Esophagus muscularis mucosa (tissue), 4 donors: ENCODE measurements around the gene SPSB3.

ENCODE experiments used
- EP300 ChIP-seq: sonication (generic); formaldehyde crosslinking; IDR thresholded peaks from one replicate; pipeline ENCODE4 v1.6.1; 2017; ENCODE audit warnings: antibody characterized with exemption
- POLR2A ChIP-seq: fragments of 450-650 bp; IDR thresholded peaks from one replicate; pipeline ENCODE4 v1.6.1; 2017; ENCODE audit warnings: antibody characterized with exemption, moderate library complexity, mild to moderate bottlenecking, low read depth
- POLR2AphosphoS5 ChIP-seq, 2 donors: sonication (generic); formaldehyde crosslinking; IDR thresholded peaks; one replicate each; pipeline ENCODE4 v1.6.1; 2017; ENCODE audit warnings: antibody characterized with exemption in 2 of 2
- TF ChIP-seq, protein P1 (sequence below), 3 experiments: fragments of 200-600 bp in 2 of 3; fragments of 450-650 bp in 1 of 3; sonication (generic) in 2 of 3; IDR thresholded peaks; one replicate each; pipeline ENCODE4 v1.5.1; 2017 to 2019; ENCODE audit warnings: antibody characterized with exemption in 3 of 3, mild to moderate bottlenecking in 2 of 3, moderate library complexity in 1 of 3

DNA sequence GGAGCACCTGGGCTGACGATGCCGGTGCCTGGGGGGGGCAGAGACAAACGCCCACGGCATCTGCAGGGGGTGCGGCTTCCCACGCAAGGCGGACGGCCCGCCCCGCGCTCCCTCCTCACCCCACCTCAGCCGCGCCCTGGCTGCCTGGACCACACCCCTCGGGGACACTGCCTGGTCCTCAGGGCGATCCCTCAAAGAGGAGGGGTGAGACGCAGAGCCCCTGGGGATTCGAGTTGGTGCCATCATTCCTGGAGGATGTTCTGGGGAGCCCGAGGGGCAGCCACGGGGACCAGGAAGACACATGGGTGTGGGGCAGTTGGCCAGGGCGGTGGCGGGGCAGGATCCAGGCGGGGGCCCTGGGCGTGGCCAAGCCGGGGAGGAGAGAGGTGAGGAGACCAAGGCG is 7.3 kb upstream of the SPSB3 start:
- TF ChIP-seq POLR2A (no peak), EP300 (no peak), POLR2AphosphoS5 (IDR thresholded peaks at IDR 0.05) (no peak)
- TF ChIP-seq, protein P1, sequence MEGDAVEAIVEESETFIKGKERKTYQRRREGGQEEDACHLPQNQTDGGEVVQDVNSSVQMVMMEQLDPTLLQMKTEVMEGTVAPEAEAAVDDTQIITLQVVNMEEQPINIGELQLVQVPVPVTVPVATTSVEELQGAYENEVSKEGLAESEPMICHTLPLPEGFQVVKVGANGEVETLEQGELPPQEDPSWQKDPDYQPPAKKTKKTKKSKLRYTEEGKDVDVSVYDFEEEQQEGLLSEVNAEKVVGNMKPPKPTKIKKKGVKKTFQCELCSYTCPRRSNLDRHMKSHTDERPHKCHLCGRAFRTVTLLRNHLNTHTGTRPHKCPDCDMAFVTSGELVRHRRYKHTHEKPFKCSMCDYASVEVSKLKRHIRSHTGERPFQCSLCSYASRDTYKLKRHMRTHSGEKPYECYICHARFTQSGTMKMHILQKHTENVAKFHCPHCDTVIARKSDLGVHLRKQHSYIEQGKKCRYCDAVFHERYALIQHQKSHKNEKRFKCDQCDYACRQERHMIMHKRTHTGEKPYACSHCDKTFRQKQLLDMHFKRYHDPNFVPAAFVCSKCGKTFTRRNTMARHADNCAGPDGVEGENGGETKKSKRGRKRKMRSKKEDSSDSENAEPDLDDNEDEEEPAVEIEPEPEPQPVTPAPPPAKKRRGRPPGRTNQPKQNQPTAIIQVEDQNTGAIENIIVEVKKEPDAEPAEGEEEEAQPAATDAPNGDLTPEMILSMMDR (IDR thresholded peaks at IDR 0.05): no peak
